Calu3 (cell line): ENCODE results near the gene COP1. TPM values are rescaled to one million over a fixed set of nuclear protein-coding genes. Genes with fewer than 3 reads are reported as not detected.
"Not testable (repeated sequence)": the region's sequence is repeated elsewhere in the genome, so short reads cannot be mapped to it uniquely, and the experiment has no call there.

ENCODE experiments used
- BruUV-seq: library from RNA; stranded (reverse); fragments of 400-500 nt; replicated peaks from 2 replicates; lab custom pipeline; 2021; lab: Mats Ljungman, UMichigan
- CTCF ChIA-PET: fragments of 300-600 bp; sonication (Branson Sonifier 250); formaldehyde crosslinking; loops from one replicate; lab custom pipeline; 2022; ENCODE audit warnings: antibody characterized with exemption; lab: Charles Lee
- DNase-seq: peaks from one replicate; pipeline ENCODE4 v3.0.0; 2022
- H3K27ac Mint-ChIP-seq: one replicate; pipeline ENCODE4 v1.8.0; 2022; ENCODE audit warnings: mixed read lengths; ENCODE audit not compliant: unreplicated experiment
- H3K27me3 Mint-ChIP-seq: one replicate; pipeline ENCODE4 v1.8.0; 2022; ENCODE audit warnings: mixed read lengths; ENCODE audit not compliant: unreplicated experiment
- H3K36me3 Mint-ChIP-seq: one replicate; pipeline ENCODE4 v1.8.0; 2022; ENCODE audit warnings: mild to moderate bottlenecking, moderate library complexity, mixed read lengths; ENCODE audit not compliant: insufficient read depth, unreplicated experiment
- H3K4me1 Mint-ChIP-seq: one replicate; pipeline ENCODE4 v1.8.0; 2022; ENCODE audit warnings: mild to moderate bottlenecking, low read depth, mixed read lengths; ENCODE audit not compliant: unreplicated experiment
- H3K4me3 Mint-ChIP-seq: one replicate; pipeline ENCODE4 v1.8.0; 2022; ENCODE audit warnings: mild to moderate bottlenecking, low read depth, moderate library complexity, mixed read lengths; ENCODE audit not compliant: unreplicated experiment
- H3K9me3 Mint-ChIP-seq: one replicate; pipeline ENCODE4 v1.8.0; 2022; ENCODE audit warnings: low read depth, mixed read lengths; ENCODE audit not compliant: unreplicated experiment
- intact Hi-C: fragments of 100-400 bp; cut with micrococcal nuclease; formaldehyde crosslinking; loops from one replicate; pipeline ENCODE4 v1.10.0; 2022; ENCODE audit not compliant: unreplicated experiment
- total RNA-seq: library from RNA; stranded (reverse); gene quantifications from 2 replicates; pipeline ENCODE4 v1.2.3, GENCODE V29; 2022
- TF ChIP-seq, protein P1 (sequence below): fragments of 200-600 bp; IDR thresholded peaks from one replicate; pipeline ENCODE4 v1.8.0; 2022; ENCODE audit warnings: antibody characterized with exemption; ENCODE audit not compliant: unreplicated experiment

COP1 gene
- total RNA-seq, 1 experiment from 2014 or later, result 45.5 TPM

DNA sequence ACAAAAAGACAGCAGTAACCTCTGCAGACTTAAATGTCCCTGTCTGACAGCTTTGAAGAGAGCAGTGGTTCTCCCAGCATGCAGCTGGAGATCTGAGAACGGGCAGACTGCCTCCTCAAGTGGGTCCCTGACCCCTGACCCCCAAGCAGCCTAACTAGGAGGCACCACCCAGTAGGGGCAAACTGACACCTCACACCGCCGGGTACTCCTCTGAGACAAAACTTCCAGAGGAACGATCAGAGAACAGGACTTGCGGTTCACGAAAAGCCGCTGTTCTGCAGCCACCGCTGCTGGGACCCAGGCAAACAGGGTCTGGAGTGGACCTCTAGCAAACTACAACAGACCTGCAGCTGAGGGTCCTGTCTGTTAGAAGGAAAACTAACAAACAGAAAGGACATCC lies 214.3 kb downstream of the COP1 start:
- H3K4me3 Mint-ChIP-seq, BruUV-seq, DNase-seq, H3K27ac Mint-ChIP-seq, H3K36me3 Mint-ChIP-seq, H3K4me1 Mint-ChIP-seq, intact Hi-C loops, CTCF ChIA-PET, H3K9me3 Mint-ChIP-seq, H3K27me3 Mint-ChIP-seq: not testable (repeated sequence)

- H3K4me3 Mint-ChIP-seq, intact Hi-C loops, H3K27me3 Mint-ChIP-seq, H3K9me3 Mint-ChIP-seq, BruUV-seq, CTCF ChIA-PET, H3K27ac Mint-ChIP-seq, H3K36me3 Mint-ChIP-seq, H3K4me1 Mint-ChIP-seq, DNase-seq: not testable (repeated sequence)
Observed at GRCh38 chr1:175992202-175992601, 214.9 kb downstream of the COP1 start.

- Mint-ChIP-seq H3K4me1 (peaks cover 14% of the 10 kb centered on the region), H3K27ac (peak overlapping the region; percentile 65), H3K27me3 (no peaks in the 10 kb centered on the region), H3K4me3 (no peak overlapping the region), H3K36me3 (peaks cover 21% of the 10 kb centered on the region), H3K9me3 (peaks cover 18% of the 10 kb centered on the region)
- peak; percentile 10 for DNase-seq
- TF ChIP-seq, protein P1, sequence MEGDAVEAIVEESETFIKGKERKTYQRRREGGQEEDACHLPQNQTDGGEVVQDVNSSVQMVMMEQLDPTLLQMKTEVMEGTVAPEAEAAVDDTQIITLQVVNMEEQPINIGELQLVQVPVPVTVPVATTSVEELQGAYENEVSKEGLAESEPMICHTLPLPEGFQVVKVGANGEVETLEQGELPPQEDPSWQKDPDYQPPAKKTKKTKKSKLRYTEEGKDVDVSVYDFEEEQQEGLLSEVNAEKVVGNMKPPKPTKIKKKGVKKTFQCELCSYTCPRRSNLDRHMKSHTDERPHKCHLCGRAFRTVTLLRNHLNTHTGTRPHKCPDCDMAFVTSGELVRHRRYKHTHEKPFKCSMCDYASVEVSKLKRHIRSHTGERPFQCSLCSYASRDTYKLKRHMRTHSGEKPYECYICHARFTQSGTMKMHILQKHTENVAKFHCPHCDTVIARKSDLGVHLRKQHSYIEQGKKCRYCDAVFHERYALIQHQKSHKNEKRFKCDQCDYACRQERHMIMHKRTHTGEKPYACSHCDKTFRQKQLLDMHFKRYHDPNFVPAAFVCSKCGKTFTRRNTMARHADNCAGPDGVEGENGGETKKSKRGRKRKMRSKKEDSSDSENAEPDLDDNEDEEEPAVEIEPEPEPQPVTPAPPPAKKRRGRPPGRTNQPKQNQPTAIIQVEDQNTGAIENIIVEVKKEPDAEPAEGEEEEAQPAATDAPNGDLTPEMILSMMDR, result no peak
- no TSS peak for BruUV-seq
- intact Hi-C loops, result loop anchor here (2.0 kb wide), 1 partner anchor 20 kb away; no protein-coding TSS in a partner anchor
- CTCF ChIA-PET, result no interaction called here
Observed at GRCh38 chr1:175984813-175985212, 222.3 kb downstream of the COP1 start.

- CTCF ChIA-PET, result no interaction called here
- intact Hi-C loops, result loop anchor here (2.0 kb wide), 1 partner anchor 19 kb away; no protein-coding TSS in a partner anchor
Observed at GRCh38 chr1:175984057-175984812, 222.9 kb downstream of the COP1 start.

GRCh38 chr1:175983363-175983762 lies 223.7 kb downstream of the COP1 start:
- CTCF ChIA-PET, DNase-seq, H3K27me3 Mint-ChIP-seq, BruUV-seq, intact Hi-C loops: not testable (repeated sequence)
- Mint-ChIP-seq H3K9me3 (peaks cover 18% of the 10 kb centered on the region), H3K4me3 (peak overlapping the region; percentile 32), H3K27ac (peak overlapping the region; percentile 29), H3K4me1 (peaks cover 14% of the 10 kb centered on the region), H3K36me3 (peaks cover 21% of the 10 kb centered on the region)

More at GRCh38 chr1:175984057-175984812, 222.9 kb downstream of the COP1 start:
- BruUV-seq, result no TSS peak
- Mint-ChIP-seq H3K36me3 (peaks cover 21% of the 10 kb centered on the region), H3K9me3 (peaks cover 18% of the 10 kb centered on the region), H3K27me3 (no peaks in the 10 kb centered on the region), H3K27ac (peak overlapping the region; percentile 65), H3K4me1 (peaks cover 14% of the 10 kb centered on the region), H3K4me3 (no peak overlapping the region)
- TF ChIP-seq, protein P1, result no peak
- no peak for DNase-seq
